ENCODE data around the gene PDLIM5.

The PDLIM5 gene

DNA sequence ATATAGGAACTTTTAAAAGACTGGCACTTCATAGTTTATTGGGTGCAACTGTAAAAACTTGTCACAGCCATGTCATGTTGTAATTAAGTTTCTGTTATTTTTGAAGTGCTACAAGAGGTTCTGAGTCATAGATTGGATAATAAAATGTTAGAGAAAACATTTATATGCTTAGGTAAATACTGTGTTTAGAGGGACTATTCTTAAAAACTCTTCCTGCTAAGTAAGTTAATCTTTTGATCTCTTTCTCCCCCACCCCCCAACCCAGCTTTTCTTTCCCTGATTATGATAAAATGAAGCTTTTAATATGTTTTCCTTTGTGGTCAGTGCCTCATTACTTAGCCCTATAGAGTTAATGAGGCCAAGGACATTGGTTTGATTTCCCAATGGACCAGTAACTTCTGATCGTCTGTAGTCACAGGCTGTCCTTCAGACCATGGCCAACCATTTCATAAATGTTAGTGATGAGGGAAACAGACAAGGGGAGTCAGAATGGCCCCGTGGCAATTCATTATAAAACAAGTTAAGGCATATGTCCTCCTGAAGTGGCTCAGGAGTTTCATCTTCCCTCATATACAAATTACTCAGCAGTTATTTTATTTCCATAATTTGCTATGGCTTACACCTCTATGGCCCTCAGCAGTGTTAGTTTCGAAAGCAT is 3.9 kb upstream of the PDLIM5 start:
- peaks cover 16% of the 10 kb centered on the region for H3K27me3 Mint-ChIP-seq
- no peak overlapping the region for H3K27ac Mint-ChIP-seq
- no peaks in the 10 kb centered on the region for H3K9me3 Mint-ChIP-seq
- H3K4me1 Mint-ChIP-seq = peaks cover 13% of the 10 kb centered on the region
- no peak overlapping the region for H3K4me3 Mint-ChIP-seq
- H3K36me3 Mint-ChIP-seq = no peaks in the 10 kb centered on the region

GRCh38 chr4:94448815-94449375 is 2.8 kb upstream of the PDLIM5 start:
- H3K27me3 Mint-ChIP-seq = peaks cover 16% of the 10 kb centered on the region
- no peaks in the 10 kb centered on the region for H3K36me3 Mint-ChIP-seq
- no peak overlapping the region for H3K27ac Mint-ChIP-seq
- peaks cover 22% of the 10 kb centered on the region for H3K4me1 Mint-ChIP-seq
- H3K4me3 Mint-ChIP-seq = no peak overlapping the region
- H3K9me3 Mint-ChIP-seq = no peaks in the 10 kb centered on the region

DNA sequence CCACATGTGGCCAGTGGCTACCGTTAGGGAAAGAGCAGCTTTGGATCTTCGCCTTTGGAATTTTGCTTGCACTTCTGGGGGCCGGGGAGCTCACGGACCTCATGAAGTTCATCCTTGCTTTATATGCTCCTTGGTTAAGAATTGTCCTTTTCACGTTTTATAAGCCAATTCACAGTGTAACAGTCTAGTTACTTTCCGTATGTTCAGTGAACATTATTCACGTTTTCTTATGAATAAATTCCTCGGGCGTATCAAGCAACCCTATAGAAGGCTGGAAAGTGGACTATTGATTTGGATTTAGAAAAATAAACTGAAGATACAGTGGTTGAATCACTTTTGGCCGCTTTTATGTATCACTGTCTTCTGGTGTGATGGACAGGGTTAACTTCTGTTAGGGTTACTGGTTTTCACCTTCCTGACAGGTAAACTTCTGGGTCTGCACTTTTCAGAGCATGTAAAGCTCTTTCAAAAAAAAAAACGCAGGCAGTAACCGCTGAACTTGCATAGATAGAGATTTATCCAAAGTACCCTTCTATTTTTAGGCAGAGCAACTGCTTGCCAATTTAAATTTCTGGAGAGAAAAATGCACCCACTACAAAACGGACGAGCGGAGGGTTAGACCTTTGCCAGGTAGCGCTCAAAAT is 569 bp upstream of the PDLIM5 start:
- Mint-ChIP-seq H3K27me3 (peaks cover 15% of the 10 kb centered on the region), H3K9me3 (no peaks in the 10 kb centered on the region), H3K36me3 (no peaks in the 10 kb centered on the region), H3K4me3 (peak overlapping the region; percentile 88), H3K27ac (peak overlapping the region; percentile 32), H3K4me1 (peaks cover 36% of the 10 kb centered on the region)

DNA sequence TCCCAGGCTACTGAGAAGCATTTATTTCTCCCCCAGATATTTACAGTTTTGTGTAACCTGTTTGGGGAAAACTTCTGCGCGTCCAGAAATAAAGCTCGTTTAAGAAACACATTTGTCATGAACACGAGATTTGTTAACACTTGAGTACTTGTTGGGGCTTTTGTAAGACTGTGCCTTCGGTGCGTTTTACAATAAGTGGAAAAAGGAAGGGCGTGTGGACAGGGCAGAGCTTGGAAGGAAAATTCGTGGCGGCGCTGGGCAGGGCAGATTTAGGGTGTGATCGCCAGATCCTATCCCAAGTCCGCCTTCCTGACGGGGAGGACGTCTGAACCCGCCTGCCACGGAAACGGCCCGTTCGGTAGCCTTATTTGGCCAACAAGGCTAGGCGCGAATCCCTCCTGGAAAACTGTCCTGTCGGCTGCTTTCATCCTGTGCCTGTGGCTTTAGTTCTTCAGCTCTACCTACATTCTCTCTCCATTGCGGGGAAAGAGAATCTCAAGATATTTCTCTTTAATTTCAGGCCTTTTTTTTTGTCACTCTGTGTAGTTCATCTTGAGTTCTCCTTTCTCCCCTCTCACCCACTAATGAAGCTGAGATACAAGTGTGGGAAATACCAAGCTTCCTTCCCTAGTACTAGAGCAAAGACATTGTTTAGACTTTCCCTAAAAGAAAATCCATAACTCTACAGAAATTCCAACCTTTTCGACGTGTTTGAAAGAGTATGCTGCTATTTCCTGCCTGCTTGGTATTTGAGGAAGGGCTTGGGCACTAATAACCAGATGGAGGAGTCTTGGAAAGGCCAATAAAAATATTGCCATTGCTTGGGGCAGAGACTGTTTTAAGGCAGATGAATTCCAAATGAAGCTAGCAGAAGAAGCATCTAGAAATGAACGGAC is 982 bp downstream of the PDLIM5 start:
- Mint-ChIP-seq H3K4me3 (peak overlapping the region; percentile 88), H3K36me3 (no peaks in the 10 kb centered on the region), H3K27ac (no peak overlapping the region), H3K27me3 (peaks cover 6% of the 10 kb centered on the region), H3K9me3 (no peaks in the 10 kb centered on the region), H3K4me1 (peaks cover 38% of the 10 kb centered on the region)

DNA sequence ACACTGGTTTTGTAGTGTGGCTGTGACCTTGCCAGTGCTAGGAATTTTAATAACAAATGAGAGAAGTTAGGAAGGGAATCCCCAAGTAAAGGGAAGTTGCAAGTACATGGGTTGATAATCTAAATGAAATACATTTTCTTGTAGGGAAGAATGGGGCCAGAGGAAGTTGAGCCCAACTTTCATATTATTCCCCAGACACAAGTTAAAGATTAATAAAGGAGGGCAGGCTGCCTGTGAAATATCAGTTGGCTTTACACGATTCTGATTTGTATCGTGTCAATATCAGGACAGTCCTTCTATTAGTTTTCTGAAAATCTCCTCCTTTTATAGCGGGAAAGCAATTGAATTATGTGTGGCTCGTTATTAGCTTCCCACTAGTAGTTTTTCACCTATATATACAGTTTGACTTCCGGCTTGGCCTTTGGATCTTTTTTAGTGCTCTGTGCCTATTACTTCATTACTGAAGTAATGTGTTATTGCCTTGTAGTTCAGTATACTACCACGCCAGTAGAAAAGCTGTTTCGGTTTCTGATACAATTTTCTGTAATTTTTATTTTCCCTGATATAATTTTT is 1.7 kb downstream of the PDLIM5 start:
- Mint-ChIP-seq H3K27ac (no peak overlapping the region), H3K4me3 (peak overlapping the region; percentile 88), H3K4me1 (peaks cover 40% of the 10 kb centered on the region), H3K36me3 (no peaks in the 10 kb centered on the region), H3K9me3 (no peaks in the 10 kb centered on the region), H3K27me3 (peaks cover 3% of the 10 kb centered on the region)

- Mint-ChIP-seq H3K4me3 (no peak overlapping the region), H3K4me1 (peaks cover 40% of the 10 kb centered on the region), H3K27ac (no peak overlapping the region), H3K27me3 (peaks cover 1% of the 10 kb centered on the region), H3K36me3 (no peaks in the 10 kb centered on the region), H3K9me3 (no peaks in the 10 kb centered on the region)
Measured at GRCh38 chr4:94454405-94454804, 2.7 kb downstream of the PDLIM5 start.

- Mint-ChIP-seq H3K4me1 (peaks cover 40% of the 10 kb centered on the region), H3K27ac (no peak overlapping the region), H3K36me3 (no peaks in the 10 kb centered on the region), H3K27me3 (peaks cover 1% of the 10 kb centered on the region), H3K9me3 (no peaks in the 10 kb centered on the region), H3K4me3 (no peak overlapping the region)
Measured at GRCh38 chr4:94455081-94455480, 3.3 kb downstream of the PDLIM5 start.

GRCh38 chr4:94457692-94458106 is 6.0 kb downstream of the PDLIM5 start:
- Mint-ChIP-seq H3K4me3 (no peak overlapping the region), H3K4me1 (peaks cover 34% of the 10 kb centered on the region), H3K9me3 (no peaks in the 10 kb centered on the region), H3K27me3 (no peaks in the 10 kb centered on the region), H3K36me3 (peaks cover 3% of the 10 kb centered on the region), H3K27ac (no peak overlapping the region)

- H3K4me3 Mint-ChIP-seq = no peak overlapping the region
- H3K27ac Mint-ChIP-seq = no peak overlapping the region
- peaks cover 34% of the 10 kb centered on the region for H3K4me1 Mint-ChIP-seq
- H3K36me3 Mint-ChIP-seq = peaks cover 3% of the 10 kb centered on the region
- H3K27me3 Mint-ChIP-seq = no peaks in the 10 kb centered on the region
- H3K9me3 Mint-ChIP-seq = no peaks in the 10 kb centered on the region
Measured at GRCh38 chr4:94458682-94459081, 6.9 kb downstream of the PDLIM5 start.

GRCh38 chr4:94459462-94460161 is 7.9 kb downstream of the PDLIM5 start:
- Mint-ChIP-seq H3K4me1 (peaks cover 31% of the 10 kb centered on the region), H3K36me3 (peaks cover 3% of the 10 kb centered on the region), H3K4me3 (no peak overlapping the region), H3K9me3 (no peaks in the 10 kb centered on the region), H3K27me3 (no peaks in the 10 kb centered on the region), H3K27ac (no peak overlapping the region)

DNA sequence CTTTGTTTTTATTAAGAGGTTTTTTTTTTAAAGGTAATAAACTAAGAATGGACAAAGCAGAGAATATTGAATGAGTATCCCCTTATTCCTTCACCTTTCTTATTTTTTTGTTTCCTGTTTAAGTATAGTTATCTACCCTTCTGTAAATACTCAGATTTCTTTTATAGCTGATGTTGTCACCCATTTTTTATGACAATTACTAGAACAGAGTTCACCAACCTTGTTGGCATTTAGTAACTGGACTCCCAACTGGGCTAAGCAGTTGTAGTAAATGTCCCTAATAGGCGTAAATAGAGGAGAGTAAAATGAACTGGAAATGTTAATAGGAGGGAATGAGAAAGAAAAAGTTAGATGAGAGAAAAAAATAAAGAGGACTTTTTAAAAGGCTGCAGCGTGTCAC is 9.8 kb downstream of the PDLIM5 start:
- H3K27me3 Mint-ChIP-seq = no peaks in the 10 kb centered on the region
- peaks cover 22% of the 10 kb centered on the region for H3K4me1 Mint-ChIP-seq
- no peak overlapping the region for H3K4me3 Mint-ChIP-seq
- no peaks in the 10 kb centered on the region for H3K9me3 Mint-ChIP-seq
- peaks cover 3% of the 10 kb centered on the region for H3K36me3 Mint-ChIP-seq
- no peak overlapping the region for H3K27ac Mint-ChIP-seq

- no peak overlapping the region for H3K4me3 Mint-ChIP-seq
- H3K4me1 Mint-ChIP-seq = peaks cover 21% of the 10 kb centered on the region
- peaks cover 3% of the 10 kb centered on the region for H3K36me3 Mint-ChIP-seq
- no peaks in the 10 kb centered on the region for H3K9me3 Mint-ChIP-seq
- no peaks in the 10 kb centered on the region for H3K27me3 Mint-ChIP-seq
- H3K27ac Mint-ChIP-seq = no peak overlapping the region
Measured at GRCh38 chr4:94462572-94462971, 10.8 kb downstream of the PDLIM5 start.

GRCh38 chr4:94463771-94464170 is 12.0 kb downstream of the PDLIM5 start:
- Mint-ChIP-seq H3K4me3 (no peak overlapping the region), H3K36me3 (peaks cover 3% of the 10 kb centered on the region), H3K27me3 (no peaks in the 10 kb centered on the region), H3K27ac (no peak overlapping the region), H3K9me3 (no peaks in the 10 kb centered on the region), H3K4me1 (peaks cover 18% of the 10 kb centered on the region)

DNA sequence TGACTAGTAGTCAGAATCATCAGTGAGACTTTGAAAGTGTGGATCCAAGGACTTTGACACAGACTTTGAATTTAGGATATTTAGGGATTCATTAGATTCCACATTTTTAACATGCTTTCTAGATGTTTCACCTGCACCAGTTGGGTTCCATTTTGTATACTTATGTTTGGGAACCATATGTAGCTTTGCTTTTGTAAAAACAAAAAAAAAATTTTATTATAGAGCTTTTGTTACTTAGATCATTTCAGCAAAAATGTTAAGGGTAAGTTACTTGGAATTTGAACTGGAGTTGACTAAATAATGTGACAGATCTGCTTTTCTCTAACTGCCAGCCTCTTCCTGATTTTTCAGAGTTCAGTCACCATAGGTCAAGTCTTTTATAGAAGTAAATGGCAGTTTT is 14.6 kb downstream of the PDLIM5 start:
- Mint-ChIP-seq H3K4me1 (peaks cover 18% of the 10 kb centered on the region), H3K27me3 (no peaks in the 10 kb centered on the region), H3K27ac (no peak overlapping the region), H3K36me3 (peaks cover 14% of the 10 kb centered on the region), H3K9me3 (peaks cover 8% of the 10 kb centered on the region), H3K4me3 (no peak overlapping the region)

- Mint-ChIP-seq H3K9me3 (peaks cover 8% of the 10 kb centered on the region), H3K27ac (no peak overlapping the region), H3K4me1 (peaks cover 18% of the 10 kb centered on the region), H3K27me3 (no peaks in the 10 kb centered on the region), H3K4me3 (no peak overlapping the region), H3K36me3 (peaks cover 14% of the 10 kb centered on the region)
Measured at GRCh38 chr4:94466923-94467322, 15.2 kb downstream of the PDLIM5 start.

Data from activated naive CD4-positive, alpha-beta T cell treated with anti-CD3 and anti-CD28 coated beads, Interleukin-2, amount 50 U/mL, for 24 hours (primary cell).